Fibroblast of upper back skin (primary cell): ENCODE results near the gene KCNS1.
"Not testable (repeated sequence)": the region's sequence is repeated elsewhere in the genome, so short reads cannot be mapped to it uniquely, and the experiment has no call there.

Experiments
- DNase-seq: peaks from one replicate; pipeline ENCODE4 v3.0.0-alpha.2; 2013

The KCNS1 gene

GRCh38 chr20:45100563-45101245 is at the start of gene KCNS1:
KCNS1 (minus strand) TSS chr20:45101127; CDS start chr20:45099236, 1,891 bp downstream.
- DNase-seq = peak; percentile 20

- DNase-seq = no peak
Measured at GRCh38 chr20:45149062-45149461, 48.1 kb upstream of the KCNS1 start.

- DNase-seq = no peak
Measured at GRCh38 chr20:45140836-45141235, 39.9 kb upstream of the KCNS1 start.

GRCh38 chr20:45139733-45140375 is 38.9 kb upstream of the KCNS1 start:
- not testable (repeated sequence) for DNase-seq

- no peak for DNase-seq
Measured at GRCh38 chr20:45138561-45139300, 37.8 kb upstream of the KCNS1 start.

GRCh38 chr20:45136911-45137310 is 36.0 kb upstream of the KCNS1 start:
- DNase-seq = no peak

- DNase-seq = no peak
Measured at GRCh38 chr20:45128099-45128498, 27.2 kb upstream of the KCNS1 start.

- DNase-seq = no peak
Measured at GRCh38 chr20:45124365-45124764, 23.4 kb upstream of the KCNS1 start, which contains the start of gene WFDC12. WFDC12 (minus strand) TSS chr20:45124465; CDS start chr20:45124447, 18 bp downstream.

GRCh38 chr20:45121388-45121787 is 20.5 kb upstream of the KCNS1 start:
- no peak for DNase-seq

GRCh38 chr20:45119556-45120266 is 18.8 kb upstream of the KCNS1 start:
- DNase-seq = no peak

GRCh38 chr20:45118028-45118427 is 17.1 kb upstream of the KCNS1 start:
- DNase-seq = no peak

- DNase-seq = no peak
Measured at GRCh38 chr20:45117581-45117980, 16.7 kb upstream of the KCNS1 start.

- no peak for DNase-seq
Measured at GRCh38 chr20:45115829-45116228, 14.9 kb upstream of the KCNS1 start.

GRCh38 chr20:45115386-45115774 is 14.5 kb upstream of the KCNS1 start:
- no peak for DNase-seq

GRCh38 chr20:45114465-45115385 is 13.8 kb upstream of the KCNS1 start, which contains the start of gene WFDC5:
WFDC5 (minus strand) TSS chr20:45115174; CDS start chr20:45115083, 91 bp downstream.
- no peak for DNase-seq

- no peak for DNase-seq
Measured at GRCh38 chr20:45113865-45114264, 12.9 kb upstream of the KCNS1 start.

- no peak for DNase-seq
Measured at GRCh38 chr20:45112754-45113153, 11.8 kb upstream of the KCNS1 start.

GRCh38 chr20:45111799-45112471 is 11.0 kb upstream of the KCNS1 start:
- peak; percentile 13 for DNase-seq

GRCh38 chr20:45111285-45111684 is 10.4 kb upstream of the KCNS1 start:
- DNase-seq = no peak

- no peak for DNase-seq
Measured at GRCh38 chr20:45110301-45110700, 9.4 kb upstream of the KCNS1 start.

- DNase-seq = no peak
Measured at GRCh38 chr20:45109634-45110033, 8.7 kb upstream of the KCNS1 start.
